K562 (cell line): ENCODE data around the gene UNC119. TPM values are rescaled to one million over a fixed set of nuclear protein-coding genes. Genes with fewer than 3 reads are reported as not detected.

Experiments
- ELK1 ChIP-seq: sonication (generic); formaldehyde crosslinking; IDR thresholded peaks from 2 replicates; pipeline ENCODE4 v1.8.1; 2022; ENCODE audit warnings: missing genetic modification reagents
- HINFP ChIP-seq: fragments of 450-650 bp; conservative IDR thresholded peaks from 2 replicates; pipeline ENCODE4 v1.6.1; 2016; ENCODE audit warnings: missing genetic modification characterization, low read depth, mild to moderate bottlenecking, control low read depth, missing compliant biosample characterization
- JUND ChIP-seq, 2 experiments: IDR thresholded peaks; 2 replicates in 1 of 2; 3 replicates in 1 of 2; pipeline ENCODE4 v1.6.1; 2011; ENCODE audit warnings: borderline replicate concordance in 2 of 2, low read depth in 2 of 2, low read length in 2 of 2, improper control_type of control experiment in 1 of 2, missing biosample characterization in 1 of 2, missing genetic modification characterization in 1 of 2, missing genetic modification reagents in 1 of 2
- NBN ChIP-seq: fragments of 450-650 bp; IDR thresholded peaks from 2 replicates; pipeline ENCODE4 v1.6.1; 2016; ENCODE audit warnings: low read depth, mild to moderate bottlenecking
- POLR2G ChIP-seq: fragments of 200-400 bp; formaldehyde crosslinking; IDR thresholded peaks from 2 replicates; pipeline ENCODE4 v1.6.1; 2017; ENCODE audit warnings: low read depth, mild to moderate bottlenecking, antibody characterized with exemption, low read length, moderate library complexity
- RBM39 ChIP-seq: fragments of 200-400 bp; formaldehyde crosslinking; optimal IDR thresholded peaks from 2 replicates; pipeline ENCODE3; 2018; ENCODE audit warnings: low read depth, low read length
- RFX7 ChIP-seq: fragments of 250-450 bp; sonication (Bioruptor Pico); IDR thresholded peaks from 2 replicates; pipeline ENCODE4 v1.5.1; 2021; ENCODE audit warnings: mild to moderate bottlenecking
- SLC30A9 ChIP-seq: fragments of 250-450 bp; sonication (Bioruptor Pico); IDR thresholded peaks from 2 replicates; pipeline ENCODE4 v1.8.0; 2022; ENCODE audit warnings: mild to moderate bottlenecking, moderate library complexity
- SRSF3 ChIP-seq: fragments of 200-400 bp; formaldehyde crosslinking; IDR thresholded peaks from 2 replicates; pipeline ENCODE4 v1.6.1; 2016; ENCODE audit warnings: mild to moderate bottlenecking, low read length, moderate library complexity; ENCODE audit not compliant: insufficient read depth
- ZBTB12 ChIP-seq: fragments of 250-450 bp; sonication (Bioruptor Pico); IDR thresholded peaks from 2 replicates; pipeline ENCODE4 v1.4.0; 2020
- ZEB2 ChIP-seq: fragments of 450-650 bp; IDR thresholded peaks from 2 replicates; pipeline ENCODE4 v1.6.1; 2016
- ZMIZ1 ChIP-seq, 2 experiments: fragments of 150-350 bp in 1 of 2; IDR thresholded peaks; 2 replicates each; pipeline ENCODE4 v1.6.1; 2012 to 2016; ENCODE audit warnings: low read depth in 2 of 2, low read length in 2 of 2, mild to moderate bottlenecking in 1 of 2, moderate library complexity in 1 of 2
- ZNF23 ChIP-seq: fragments of 250-450 bp; sonication (Bioruptor Pico); IDR thresholded peaks from 2 replicates; pipeline ENCODE4 v1.4.0; 2020; ENCODE audit warnings: mild to moderate bottlenecking
- ZNF609 ChIP-seq: sonication (generic); formaldehyde crosslinking; IDR thresholded peaks from 2 replicates; pipeline ENCODE4 v1.8.1; 2023; ENCODE audit warnings: missing genetic modification reagents, mild to moderate bottlenecking, borderline replicate concordance
- polyA plus RNA-seq, 8 experiments: library from polyadenylated mRNA; depleted of rRNA in 4 of 8; stranded (reverse) in 5 of 8; unstranded in 3 of 8; fragments of >200 nt; fragmentation: Nextera tagmentation in 2 of 8; fragmentation: Illumina TruSeq in 1 of 8; extraction: Ambion mirVana in 2 of 8; extraction: Trizol in 1 of 8; gene quantifications; 2 replicates each; pipeline versions ENCODE4 v1.2.1 to v1.2.3, GENCODE V29; 2011 to 2014; ENCODE audit warnings: inconsistent platforms in 1 of 8, missing spikeins in 1 of 8
- total RNA-seq, 7 experiments: library from RNA; depleted of rRNA in 6 of 7; stranded (reverse); fragments of >200 nt in 6 of 7; fragmentation: Illumina TruSeq in 2 of 7; extraction: Trizol in 2 of 7; gene quantifications; 2 replicates each; pipeline versions ENCODE4 v1.2.1 to v1.2.3, GENCODE V29; 2011 to 2021; ENCODE audit warnings: low replicate concordance in 1 of 7

Gene UNC119
- total and polyA plus RNA-seq, 9 of the 15 experiments (the other 6 are each of a cell fraction or from before 2014, with no cell fraction given) = 0.37 to 47.7 (median 16.3) TPM

GRCh38 chr17:28598389-28598788 is 46.0 kb upstream of the UNC119 start (continued):
- TF ChIP-seq ZMIZ1 (IDR thresholded peaks at IDR 0.05; ENCODE audit: low read depth in 2 of 2, low read length in 2 of 2) (no peak), ZBTB12 (CRISPR knock-in tag) (no peak), ZEB2 (no peak), SLC30A9 (CRISPR knock-in tag) (0 out of 2 replicates have a peak, but pooled peaks have one; percentile 37), ZNF23 (CRISPR knock-in tag) (no peak), NBN (no peak), ZNF609 (CRISPR knock-in tag) (0 out of 2 replicates have a peak, but pooled peaks have one; percentile 36), HINFP (no peak), JUND (IDR thresholded peaks at IDR 0.05; ENCODE audit: borderline replicate concordance, low read depth, low read length) (no peak), JUND (tag; IDR thresholded peaks at IDR 0.05; ENCODE audit: borderline replicate concordance, low read depth, low read length) (no peak), POLR2G (no peak), RFX7 (CRISPR knock-in tag) (no peak), RBM39 (peak; percentile 76), SRSF3 (0 out of 2 replicates have a peak, but pooled peaks have one; percentile 40), ELK1 (no peak)
